HepG2 (cell line): ENCODE measurements around the gene DPP7. TPM values are rescaled to one million over a fixed set of nuclear protein-coding genes. Genes with fewer than 3 reads are reported as not detected.

Experiments
- ATAC-seq: fragments of 200-7000 bp; cut with Tn5 transposase; 3 replicates; pipeline ENCODE4 v1.9.1; 2020; ENCODE audit warnings: mild to moderate bottlenecking, moderate library complexity
- BruUV-seq: library from RNA; stranded (reverse); fragments of 400-500 nt; replicated peaks from 2 replicates; lab custom pipeline; 2021; lab: Mats Ljungman, UMichigan
- CTCF ChIA-PET: fragments of 300-600 bp; formaldehyde crosslinking; extraction: SDS; loops from one replicate; lab custom pipeline; 2021; ENCODE audit warnings: low total read pairs, inconsistent platforms, low intra/inter-chr PET ratio; lab: Yijun Ruan, JAX
- POLR2A ChIA-PET: fragments of 350-600 bp; sonication (Branson Sonifier 250); formaldehyde crosslinking; loops from one replicate; lab custom pipeline; 2020; ENCODE audit warnings: antibody characterized with exemption, inconsistent platforms; lab: Yijun Ruan, JAX
- DNase-seq: peaks from one replicate; pipeline ENCODE4 v3.0.0-alpha.2; 2015; ENCODE audit warnings: low spot score
- FAIRE-seq: peaks from 3 replicates; lab custom pipeline; 2011; peaks lifted over from hg19 to GRCh38; lab: Jason Lieb, UNC
- H2AFZ ChIP-seq: one replicate; pipeline ENCODE4 v1.6.1; 2011; ENCODE audit warnings: low read length, inconsistent platforms
- H3K27ac ChIP-seq: fragments of 300-600 bp; 3 replicates; pipeline ENCODE4 v1.8.0; 2011; ENCODE audit warnings: mixed run types, mild to moderate bottlenecking, mixed read lengths, low read length, inconsistent platforms; ENCODE audit not compliant: insufficient read depth; ENCODE audit errors: extremely low read length
- H3K27me3 ChIP-seq, 2 experiments: fragments of 200-600 bp in 1 of 2; 2 replicates in 1 of 2; 3 replicates in 1 of 2; pipeline versions ENCODE4 v1.6.0 to v1.8.0; 2011; ENCODE audit warnings: low read length in 2 of 2, mild to moderate bottlenecking in 2 of 2, moderate library complexity in 2 of 2, inconsistent platforms in 1 of 2; ENCODE audit not compliant: insufficient read depth in 2 of 2, control insufficient read depth in 1 of 2
- H3K36me3 ChIP-seq, 2 experiments: fragments of 200-600 bp in 1 of 2; replicated peaks in 1 of 2; 2 replicates in 1 of 2; 3 replicates in 1 of 2; pipeline versions ENCODE4 v1.5.1 to v1.8.0; 2011; ENCODE audit warnings: low read length in 2 of 2, inconsistent platforms in 1 of 2; ENCODE audit not compliant: insufficient read depth in 2 of 2, control insufficient read depth in 1 of 2
- H3K4me1 ChIP-seq: 2 replicates; pipeline ENCODE4 v1.5.1; 2012; ENCODE audit warnings: low read length, inconsistent platforms; ENCODE audit not compliant: insufficient read depth
- H3K4me2 ChIP-seq: 2 replicates; pipeline ENCODE4 v1.6.0; 2011; ENCODE audit warnings: low read depth, low read length, inconsistent platforms
- H3K4me3 ChIP-seq, 3 experiments: fragments of 200-600 bp in 1 of 3; sonication (generic), shearing (Covaris generic) in 1 of 3; replicated peaks in 1 of 3; 2 replicates each; pipeline ENCODE4 v1.5.1; 2011 to 2016; ENCODE audit warnings: low read length in 3 of 3, inconsistent platforms in 2 of 3, low read depth in 2 of 3, mild to moderate bottlenecking in 2 of 3, control low read depth in 1 of 3, mixed read lengths in 1 of 3; ENCODE audit not compliant: insufficient read depth in 1 of 3
- H3K79me2 ChIP-seq: one replicate; pipeline ENCODE4 v1.6.1; 2011; ENCODE audit warnings: low read length, inconsistent platforms; ENCODE audit not compliant: insufficient read depth
- H3K9ac ChIP-seq: 2 replicates; pipeline ENCODE4 v1.6.0; 2011; ENCODE audit warnings: mild to moderate bottlenecking, low read depth, low read length, inconsistent platforms; ENCODE audit not compliant: insufficient read depth
- H3K9me3 ChIP-seq: 2 replicates; pipeline ENCODE4 v1.5.1; 2012; ENCODE audit warnings: mild to moderate bottlenecking, low read length
- H4K20me1 ChIP-seq: 2 replicates; pipeline ENCODE4 v1.6.0; 2011; ENCODE audit warnings: inconsistent platforms, mild to moderate bottlenecking, low read length, moderate library complexity; ENCODE audit not compliant: insufficient read depth
- CENPT ChIP-seq: sonication (generic); formaldehyde crosslinking; IDR thresholded peaks from 2 replicates; pipeline ENCODE4 v1.8.0; 2022; ENCODE audit warnings: low read depth, mild to moderate bottlenecking, moderate library complexity, missing genetic modification reagents
- MAZ ChIP-seq, 2 experiments: sonication (generic) in 1 of 2; formaldehyde crosslinking in 1 of 2; IDR thresholded peaks; 2 replicates each; pipeline versions ENCODE4 v1.5.0 to v1.6.1; 2012 to 2020; ENCODE audit warnings: low read depth in 2 of 2, mild to moderate bottlenecking in 2 of 2, borderline replicate concordance in 1 of 2, improper control_type of control experiment in 1 of 2, low read length in 1 of 2, missing genetic modification reagents in 1 of 2, moderate library complexity in 1 of 2
- NR1H2 ChIP-seq: sonication (generic); formaldehyde crosslinking; IDR thresholded peaks from 2 replicates; pipeline ENCODE4 v1.8.1; 2022; ENCODE audit warnings: low read depth, missing genetic modification reagents, borderline replicate concordance
- STAG1 ChIP-seq: sonication (generic); formaldehyde crosslinking; IDR thresholded peaks from 2 replicates; pipeline ENCODE4 v1.4.0; 2020; ENCODE audit warnings: missing genetic modification reagents
- WGBS: methylation state at CpG from one replicate; pipeline ENCODE4 v1.1.6; 2017; ENCODE audit warnings: low lambda C conversion rate; 5-methylcytosine and 5-hydroxymethylcytosine counted together
- in situ Hi-C: cut with HindIII; loops from 2 replicates; pipeline ENCODE4 v1.10.0; 2017; ENCODE audit warnings: low pct_unique_long_range_greater_than_20kb; ENCODE audit not compliant: extremely low pct_ligation_motif_present
- intact Hi-C: fragments of 100-400 bp; cut with micrococcal nuclease; formaldehyde crosslinking; loops from one replicate; pipeline ENCODE4 v1.10.0; 2022; ENCODE audit not compliant: unreplicated experiment
- polyA plus RNA-seq, 8 experiments: library from polyadenylated mRNA; depleted of rRNA in 3 of 8; stranded (reverse) in 7 of 8; unstranded in 1 of 8; fragments of >200 nt; fragmentation: Illumina TruSeq in 4 of 8; extraction: Trizol in 4 of 8; gene quantifications; 2 replicates each; pipeline versions ENCODE4 v1.2.1 to v1.2.3, GENCODE V29; 2011 to 2016; ENCODE audit warnings: low read depth in 4 of 8, missing spikeins in 1 of 8, mixed read lengths in 1 of 8; ENCODE audit not compliant: insufficient read depth in 1 of 8
- total RNA-seq, 5 experiments: library from RNA; depleted of rRNA; stranded (reverse); fragments of >200 nt; fragmentation: Illumina TruSeq; extraction: Trizol; gene quantifications; 2 replicates each; pipeline ENCODE4 v1.2.3, GENCODE V29; 2016; ENCODE audit warnings: low read depth in 1 of 5
- TF ChIP-seq, protein P1 (sequence below): sonication (generic); formaldehyde crosslinking; IDR thresholded peaks from 2 replicates; pipeline ENCODE4 v1.5.0; 2020; ENCODE audit warnings: mild to moderate bottlenecking, missing genetic modification reagents, moderate library complexity
- TF ChIP-seq, protein P2 (sequence below): sonication (generic); formaldehyde crosslinking; IDR thresholded peaks from 2 replicates; pipeline ENCODE4 v1.4.0; 2020; ENCODE audit warnings: missing genetic modification reagents

The DPP7 gene
- total and polyA plus RNA-seq, 2 of the 13 experiments (the other 11 are each of a cell fraction or from before 2014, with no cell fraction given), result 1.2 to 4.5 TPM

DNA sequence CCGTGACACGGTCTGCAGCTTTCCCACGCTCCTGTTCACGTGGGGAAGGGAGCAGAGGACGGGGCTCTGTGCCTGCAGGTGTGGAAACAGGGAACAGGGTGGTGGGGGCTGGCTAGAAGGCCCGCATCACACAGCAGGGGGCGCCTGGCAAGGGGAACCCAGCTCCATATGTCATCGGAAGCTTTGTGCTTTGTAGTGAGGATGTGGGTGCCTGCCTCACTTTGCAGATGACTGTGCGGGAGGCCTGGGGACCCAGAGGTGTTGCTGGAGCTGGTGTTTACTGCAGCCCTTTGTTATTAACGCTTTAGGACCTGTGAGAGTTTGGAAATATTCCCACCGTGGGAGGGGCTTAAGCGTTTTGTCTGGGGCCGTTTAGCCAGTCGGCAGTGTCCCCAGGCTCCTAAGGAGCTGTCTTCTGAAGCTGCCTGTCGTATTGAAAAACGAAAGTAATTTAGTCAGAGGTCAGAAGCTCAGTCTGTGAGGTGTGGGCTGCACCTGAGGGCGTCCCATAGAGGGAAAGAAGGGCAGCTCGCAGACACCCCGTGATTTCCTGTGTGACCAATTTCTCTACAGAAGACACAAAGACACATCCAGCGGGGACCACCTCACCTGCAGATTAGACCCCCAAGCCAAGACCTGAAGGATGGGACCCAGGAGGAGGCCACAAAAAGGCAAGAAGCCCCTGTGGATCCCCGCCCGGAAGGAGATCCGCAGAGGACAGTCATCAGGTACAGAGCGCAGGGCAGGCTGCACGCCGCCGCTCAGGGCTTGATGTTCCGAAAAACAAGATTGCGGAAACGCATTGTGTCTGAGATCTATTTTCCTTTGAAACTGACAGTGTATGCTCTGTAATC is 18.6 kb downstream of the DPP7 start:
- H3K4me1 ChIP-seq, result no peaks in the 10 kb centered on the region
- no peaks in the 10 kb centered on the region for H3K27me3 ChIP-seq
- POLR2A ChIA-PET, result no interaction called here
- 0 out of 2 replicates have a peak, but pooled peaks have one; percentile 7 for TF ChIP-seq STAG1 (CRISPR knock-in tag)
- TF ChIP-seq CENPT (CRISPR knock-in tag), result no peak
- no peak for TF ChIP-seq NR1H2
- no peak for TF ChIP-seq MAZ (IDR thresholded peaks at IDR 0.05; ENCODE audit: borderline replicate concordance, low read depth, low read length)
- TF ChIP-seq MAZ (CRISPR knock-in tag; IDR thresholded peaks at IDR 0.05; ENCODE audit: low read depth), result no peak
- TF ChIP-seq, protein P1, sequence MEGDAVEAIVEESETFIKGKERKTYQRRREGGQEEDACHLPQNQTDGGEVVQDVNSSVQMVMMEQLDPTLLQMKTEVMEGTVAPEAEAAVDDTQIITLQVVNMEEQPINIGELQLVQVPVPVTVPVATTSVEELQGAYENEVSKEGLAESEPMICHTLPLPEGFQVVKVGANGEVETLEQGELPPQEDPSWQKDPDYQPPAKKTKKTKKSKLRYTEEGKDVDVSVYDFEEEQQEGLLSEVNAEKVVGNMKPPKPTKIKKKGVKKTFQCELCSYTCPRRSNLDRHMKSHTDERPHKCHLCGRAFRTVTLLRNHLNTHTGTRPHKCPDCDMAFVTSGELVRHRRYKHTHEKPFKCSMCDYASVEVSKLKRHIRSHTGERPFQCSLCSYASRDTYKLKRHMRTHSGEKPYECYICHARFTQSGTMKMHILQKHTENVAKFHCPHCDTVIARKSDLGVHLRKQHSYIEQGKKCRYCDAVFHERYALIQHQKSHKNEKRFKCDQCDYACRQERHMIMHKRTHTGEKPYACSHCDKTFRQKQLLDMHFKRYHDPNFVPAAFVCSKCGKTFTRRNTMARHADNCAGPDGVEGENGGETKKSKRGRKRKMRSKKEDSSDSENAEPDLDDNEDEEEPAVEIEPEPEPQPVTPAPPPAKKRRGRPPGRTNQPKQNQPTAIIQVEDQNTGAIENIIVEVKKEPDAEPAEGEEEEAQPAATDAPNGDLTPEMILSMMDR (CRISPR knock-in tag), result peak; percentile 68
- TF ChIP-seq, protein P2, sequence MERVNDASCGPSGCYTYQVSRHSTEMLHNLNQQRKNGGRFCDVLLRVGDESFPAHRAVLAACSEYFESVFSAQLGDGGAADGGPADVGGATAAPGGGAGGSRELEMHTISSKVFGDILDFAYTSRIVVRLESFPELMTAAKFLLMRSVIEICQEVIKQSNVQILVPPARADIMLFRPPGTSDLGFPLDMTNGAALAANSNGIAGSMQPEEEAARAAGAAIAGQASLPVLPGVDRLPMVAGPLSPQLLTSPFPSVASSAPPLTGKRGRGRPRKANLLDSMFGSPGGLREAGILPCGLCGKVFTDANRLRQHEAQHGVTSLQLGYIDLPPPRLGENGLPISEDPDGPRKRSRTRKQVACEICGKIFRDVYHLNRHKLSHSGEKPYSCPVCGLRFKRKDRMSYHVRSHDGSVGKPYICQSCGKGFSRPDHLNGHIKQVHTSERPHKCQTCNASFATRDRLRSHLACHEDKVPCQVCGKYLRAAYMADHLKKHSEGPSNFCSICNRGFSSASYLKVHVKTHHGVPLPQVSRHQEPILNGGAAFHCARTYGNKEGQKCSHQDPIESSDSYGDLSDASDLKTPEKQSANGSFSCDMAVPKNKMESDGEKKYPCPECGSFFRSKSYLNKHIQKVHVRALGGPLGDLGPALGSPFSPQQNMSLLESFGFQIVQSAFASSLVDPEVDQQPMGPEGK (CRISPR knock-in tag), result peak; percentile 42
- TF ChIP-seq, all 625 proteins: peak for 3
- in situ Hi-C loops (no loop called here), intact Hi-C loops (no loop called here)
- Histone ChIP-seq H3K36me3 (peaks cover 13 to 47% of the 10 kb centered on the region in 2 experiments), H3K9me3 (no peaks in the 10 kb centered on the region), H3K27ac (no peak overlapping the region), H3K4me2 (no peak overlapping the region), H3K9ac (no peak overlapping the region), H3K4me3 (no peak overlapping the region), H4K20me1 (no peaks in the 10 kb centered on the region), H2AFZ (no peak overlapping the region), H3K79me2 (peaks cover 3% of the 10 kb centered on the region)
- FAIRE-seq (no peak), DNase-seq (no peak), ATAC-seq (peak; percentile 82)
- WGBS, result 94% methylated on average over 25 of the region's 30 CpGs
- CTCF ChIA-PET, result no interaction called here
- BruUV-seq, result no TSS peak
